Embryonic facial prominence (tissue), 1 donor: Measurements from ENCODE around the gene C1orf74.

Experiments used
- DNase-seq: peaks from one replicate; pipeline ENCODE4 v3.0.0-alpha.2; 2016; ENCODE audit errors: extremely low spot score

The C1orf74 gene

GRCh38 chr1:209784265-209785169 lies at the start of gene C1orf74:
C1orf74 (minus strand) TSS chr1:209784559; CDS start chr1:209783634, 925 bp downstream.
- peak; percentile 95 for DNase-seq

GRCh38 chr1:209831615-209832014 lies 47.3 kb upstream of the C1orf74 start:
- no peak for DNase-seq

GRCh38 chr1:209830722-209831121 lies 46.4 kb upstream of the C1orf74 start:
- no peak for DNase-seq

- no peak for DNase-seq
Observed at GRCh38 chr1:209829716-209830115, 45.4 kb upstream of the C1orf74 start.

- DNase-seq: peak; percentile 93
Observed at GRCh38 chr1:209827384-209828262, 43.3 kb upstream of the C1orf74 start, which contains the start of gene UTP25. UTP25 (plus strand) TSS chr1:209827972; CDS start chr1:209828064, 92 bp downstream.

GRCh38 chr1:209825591-209826434 lies 41.5 kb upstream of the C1orf74 start:
- DNase-seq: no peak

GRCh38 chr1:209823143-209824041 lies 39.0 kb upstream of the C1orf74 start:
- DNase-seq: peak; percentile 50

- no peak for DNase-seq
Observed at GRCh38 chr1:209822706-209823105, 38.3 kb upstream of the C1orf74 start.

- no peak for DNase-seq
Observed at GRCh38 chr1:209820986-209821385, 36.6 kb upstream of the C1orf74 start.

- DNase-seq: no peak
Observed at GRCh38 chr1:209819058-209819457, 34.7 kb upstream of the C1orf74 start.

GRCh38 chr1:209817691-209818090 lies 33.3 kb upstream of the C1orf74 start:
- DNase-seq: no peak

GRCh38 chr1:209816923-209817322 lies 32.6 kb upstream of the C1orf74 start:
- DNase-seq: no peak

- no peak for DNase-seq
Observed at GRCh38 chr1:209815931-209816341, 31.6 kb upstream of the C1orf74 start.

GRCh38 chr1:209815490-209815889 lies 31.1 kb upstream of the C1orf74 start:
- DNase-seq: no peak

- no peak for DNase-seq
Observed at GRCh38 chr1:209813902-209814301, 29.5 kb upstream of the C1orf74 start.

- no peak for DNase-seq
Observed at GRCh38 chr1:209810783-209811182, 26.4 kb upstream of the C1orf74 start.

GRCh38 chr1:209809611-209810010 lies 25.3 kb upstream of the C1orf74 start:
- DNase-seq: no peak

- DNase-seq: no peak
Observed at GRCh38 chr1:209808059-209808581, 23.8 kb upstream of the C1orf74 start.

GRCh38 chr1:209807509-209807908 lies 23.1 kb upstream of the C1orf74 start:
- no peak for DNase-seq
